NCI-H2227 (cell line): ENCODE results near the gene DDAH1.

Experiments used
- DNase-seq: peaks from one replicate; lab custom pipeline; 2025; ENCODE audit not compliant: unreplicated experiment; lab: John Stamatoyannopoulos, UW

Gene DDAH1

GRCh38 chr1:85397490-85398032 lies 67.4 kb downstream of the DDAH1 start:
- DNase-seq: no peak

GRCh38 chr1:85396194-85396593 lies 68.8 kb downstream of the DDAH1 start:
- DNase-seq: no peak

DNA sequence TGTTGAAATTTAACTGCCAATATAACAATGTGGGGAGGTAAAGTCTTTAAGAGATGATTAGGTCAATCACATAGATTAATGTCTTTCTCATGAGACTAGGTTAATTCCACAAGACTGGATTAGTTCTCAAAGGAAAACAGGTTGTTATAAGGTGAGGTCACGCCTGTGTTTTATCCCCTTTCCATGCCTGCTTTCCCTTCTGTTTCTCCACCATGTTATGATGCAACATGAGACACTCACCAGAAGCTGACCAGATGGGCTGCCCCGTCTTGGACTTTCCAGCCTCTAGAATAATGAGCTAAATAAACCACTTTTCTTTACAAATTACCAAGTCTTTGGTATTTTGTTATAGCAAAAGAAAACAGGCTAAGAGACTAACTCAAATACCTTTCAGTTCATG lies 70.8 kb downstream of the DDAH1 start:
- DNase-seq: no peak

DNA sequence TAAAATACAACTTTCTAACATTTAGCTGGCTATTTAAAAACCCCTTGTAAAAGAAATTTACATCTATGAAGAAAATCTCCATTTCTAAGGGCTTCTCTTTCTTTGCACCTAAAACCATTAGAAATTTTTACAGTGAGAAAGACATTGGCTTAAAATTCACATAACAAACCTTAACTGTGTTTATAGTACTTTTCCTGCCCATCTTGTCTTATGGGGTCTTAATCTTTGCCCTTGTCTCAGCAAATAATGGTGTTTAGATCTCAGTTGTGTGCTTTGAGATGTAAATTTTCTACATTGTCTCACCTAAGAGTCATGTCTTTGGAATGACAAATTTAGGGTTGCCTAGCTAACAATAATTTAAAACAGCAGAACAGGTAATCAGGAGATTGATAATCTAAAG lies 71.5 kb downstream of the DDAH1 start:
- no peak for DNase-seq

- no peak for DNase-seq
Observed at GRCh38 chr1:85388416-85388815, 76.5 kb downstream of the DDAH1 start.

GRCh38 chr1:85387781-85388180 lies 77.2 kb downstream of the DDAH1 start:
- no peak for DNase-seq

DNA sequence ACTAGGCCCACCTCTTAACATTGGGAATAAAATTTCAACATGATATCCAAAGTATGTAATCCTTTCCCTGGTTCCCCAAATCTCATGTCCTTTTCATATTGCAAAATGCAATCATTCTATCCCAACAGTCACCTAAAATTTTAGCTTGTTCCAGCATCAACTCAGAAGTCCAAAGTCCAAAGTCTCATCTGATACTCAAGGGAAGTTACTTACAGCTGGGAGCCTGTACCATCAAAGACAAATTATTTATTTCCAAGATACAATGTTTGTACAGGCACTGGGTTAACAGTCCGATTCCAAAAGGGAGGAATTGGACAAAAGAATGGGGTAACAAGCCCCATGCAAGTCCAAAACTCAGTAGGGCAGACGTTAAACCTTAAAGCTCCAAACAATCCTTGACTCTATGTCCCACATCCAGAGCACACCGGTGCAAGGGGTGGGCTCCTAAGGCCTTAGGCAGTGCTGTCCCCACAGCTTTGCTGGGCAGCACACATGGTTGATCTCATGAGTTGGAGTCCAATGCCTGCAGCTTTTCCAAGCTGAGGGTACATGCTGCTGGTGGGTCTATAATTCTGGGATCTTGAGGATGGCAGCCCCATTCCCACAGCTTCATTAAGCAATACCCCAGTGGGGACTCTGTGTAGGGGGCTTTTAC lies 78.8 kb downstream of the DDAH1 start:
- no peak for DNase-seq

GRCh38 chr1:85379203-85380136 lies 85.5 kb downstream of the DDAH1 start:
- DNase-seq: no peak

- DNase-seq: no peak
Observed at GRCh38 chr1:85378534-85378933, 86.4 kb downstream of the DDAH1 start.

GRCh38 chr1:85376356-85376755 lies 88.6 kb downstream of the DDAH1 start:
- DNase-seq: no peak

DNA sequence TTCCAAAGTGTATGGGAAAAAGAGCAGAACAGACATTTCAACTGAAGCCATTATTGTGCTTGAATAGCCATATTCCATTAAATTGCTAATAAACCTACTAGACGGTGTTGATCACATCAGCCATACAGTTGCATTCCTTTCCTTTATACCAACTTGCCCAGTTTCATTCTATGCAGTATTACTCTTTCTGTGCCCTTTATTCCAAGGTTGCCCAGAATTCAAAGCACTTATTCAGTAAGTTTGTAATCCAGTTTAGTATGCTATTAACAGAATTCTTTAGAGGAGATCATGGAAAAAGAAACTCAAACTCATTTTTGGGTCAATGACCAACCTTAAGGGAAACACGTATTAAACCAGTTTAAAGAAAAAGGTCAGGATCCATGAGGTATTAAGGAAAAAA lies 89.5 kb downstream of the DDAH1 start:
- no peak for DNase-seq

- no peak for DNase-seq
Observed at GRCh38 chr1:85374160-85374559, 90.8 kb downstream of the DDAH1 start.

GRCh38 chr1:85373378-85373708 lies 91.6 kb downstream of the DDAH1 start:
- no peak for DNase-seq

DNA sequence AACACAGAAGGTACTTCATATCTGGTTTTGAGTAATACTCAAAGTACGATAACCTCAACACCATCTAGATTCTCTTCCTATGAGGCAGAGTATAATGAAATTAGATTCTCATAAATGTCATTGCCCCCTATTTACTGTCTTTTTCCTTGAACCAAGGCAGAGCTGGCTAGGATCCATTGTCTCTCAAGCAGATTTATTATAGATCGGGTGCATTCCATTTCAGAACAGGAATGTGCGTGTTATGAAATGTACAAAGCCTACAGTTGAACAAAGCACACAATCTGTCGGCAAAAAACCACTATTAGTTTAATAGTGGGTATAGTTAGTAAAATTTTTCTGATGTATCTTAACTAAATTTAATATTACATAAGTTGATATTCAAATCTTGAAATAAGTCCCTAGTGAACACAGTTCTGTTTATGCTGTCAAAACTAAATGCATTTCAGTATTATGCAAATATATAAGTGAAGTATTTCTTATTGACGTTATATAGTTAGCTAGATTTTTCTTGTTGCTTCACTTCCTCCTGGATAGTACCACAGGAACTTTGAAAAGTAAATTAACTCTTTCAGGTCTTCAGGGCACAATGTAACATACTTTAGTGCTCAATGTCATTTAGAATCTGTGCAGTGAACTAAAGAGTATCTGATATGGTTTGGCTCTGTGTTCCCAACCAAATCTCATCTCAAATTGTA lies 92.1 kb downstream of the DDAH1 start:
- DNase-seq: no peak

GRCh38 chr1:85371021-85371420 lies 93.9 kb downstream of the DDAH1 start:
- no peak for DNase-seq

DNA sequence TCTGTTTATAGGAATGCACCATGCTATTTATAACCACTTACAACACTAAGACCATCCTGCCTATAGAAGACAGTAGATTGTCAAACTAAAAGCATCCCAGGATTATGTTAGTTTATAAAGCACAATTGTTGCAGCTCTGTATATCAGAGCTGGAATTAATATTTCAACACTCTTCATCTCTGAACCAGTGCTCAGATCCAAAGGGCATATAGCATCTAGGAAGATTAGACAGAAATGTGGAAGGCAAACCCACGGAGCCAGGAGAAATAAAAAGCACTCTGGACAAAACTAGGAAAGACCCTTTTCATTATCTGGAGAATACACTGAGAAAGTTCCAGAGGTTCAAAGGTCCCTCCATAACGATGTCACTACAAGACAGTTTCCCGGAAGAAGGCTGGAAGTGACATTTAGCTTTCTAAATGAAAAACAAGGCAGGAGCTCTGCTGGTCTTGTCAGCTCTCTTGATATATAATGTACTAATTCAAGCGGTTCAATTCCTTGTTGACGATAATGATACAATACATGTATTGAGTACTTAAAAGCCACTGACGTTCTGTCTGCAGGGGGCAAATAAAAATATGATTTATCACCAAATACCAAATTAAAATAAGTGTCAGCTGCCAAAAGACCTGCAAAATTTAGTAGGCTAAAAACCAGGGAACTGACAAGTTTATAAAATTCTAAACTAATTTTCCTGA lies 96.7 kb downstream of the DDAH1 start:
- no peak for DNase-seq

GRCh38 chr1:85366391-85367170 lies 98.4 kb downstream of the DDAH1 start:
- DNase-seq: no peak

DNA sequence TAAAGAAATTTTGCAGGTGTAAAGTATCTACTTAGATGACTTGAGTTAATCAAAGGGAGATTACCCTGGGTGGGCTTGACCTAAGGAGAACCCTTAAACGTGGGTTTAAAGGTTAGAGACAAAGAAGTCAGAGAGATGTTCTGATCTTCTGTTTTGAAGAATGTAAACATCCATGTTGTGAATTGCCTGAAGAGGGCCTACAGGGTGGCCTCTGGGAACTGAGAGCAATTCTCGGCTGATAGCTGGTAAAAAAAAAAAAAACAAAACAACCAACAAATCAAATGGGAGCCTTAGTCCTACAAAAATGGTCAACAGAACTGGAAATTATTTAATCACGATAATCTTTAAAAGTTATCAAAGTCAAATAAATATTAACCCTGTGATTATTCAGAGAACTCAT lies 99.1 kb downstream of the DDAH1 start:
- DNase-seq: no peak

GRCh38 chr1:85363521-85363920 lies 101.4 kb downstream of the DDAH1 start:
- DNase-seq: no peak

DNA sequence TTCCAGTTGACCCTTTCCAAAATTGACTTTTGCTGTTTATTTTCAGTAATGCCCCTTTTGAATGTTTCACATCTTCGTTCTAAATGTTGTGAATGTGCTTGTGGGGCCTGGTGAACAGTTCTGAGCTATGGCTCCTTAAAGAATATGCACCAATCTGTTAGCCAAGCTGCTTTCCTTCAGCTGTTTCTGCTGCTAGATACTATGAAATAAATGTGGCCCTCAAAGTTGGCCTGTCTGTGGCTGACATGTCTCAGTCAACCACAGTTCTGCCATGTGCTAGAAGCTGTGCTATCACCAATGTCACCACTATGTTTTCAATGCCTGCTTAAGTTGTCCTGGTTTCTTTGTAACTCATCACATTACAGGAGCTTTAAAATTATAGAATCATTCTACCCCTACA lies 101.9 kb downstream of the DDAH1 start:
- no peak for DNase-seq
